GM12874 (cell line): ENCODE measurements around the gene ATXN7.

Experiments
- TF ChIP-seq, protein P1 (sequence below): IDR thresholded peaks from 2 replicates; pipeline ENCODE4 v1.5.1; 2011; ENCODE audit warnings: low read depth, mild to moderate bottlenecking, control low read depth, low read length, moderate library complexity; ENCODE audit not compliant: insufficient read depth

The ATXN7 gene

DNA sequence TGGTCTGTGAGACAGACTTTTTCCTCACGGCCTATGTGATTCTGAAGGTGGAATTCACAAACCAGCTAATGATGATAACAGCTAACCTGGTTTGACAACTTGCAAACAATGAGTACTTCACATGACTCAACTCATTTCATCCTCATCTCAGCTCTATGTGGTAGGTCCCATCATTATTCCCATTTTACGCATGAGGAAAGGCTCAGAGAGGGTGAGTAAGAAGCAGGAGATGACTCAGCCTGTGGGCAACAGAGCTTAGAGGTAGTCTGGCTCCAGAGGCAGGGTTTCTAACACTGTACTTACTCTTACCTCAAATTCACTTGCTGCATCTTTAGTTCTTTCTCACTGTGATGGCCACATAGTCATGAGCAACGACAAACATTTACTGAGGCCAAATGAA is 185.5 kb downstream of the ATXN7 start:
- TF ChIP-seq, protein P1, sequence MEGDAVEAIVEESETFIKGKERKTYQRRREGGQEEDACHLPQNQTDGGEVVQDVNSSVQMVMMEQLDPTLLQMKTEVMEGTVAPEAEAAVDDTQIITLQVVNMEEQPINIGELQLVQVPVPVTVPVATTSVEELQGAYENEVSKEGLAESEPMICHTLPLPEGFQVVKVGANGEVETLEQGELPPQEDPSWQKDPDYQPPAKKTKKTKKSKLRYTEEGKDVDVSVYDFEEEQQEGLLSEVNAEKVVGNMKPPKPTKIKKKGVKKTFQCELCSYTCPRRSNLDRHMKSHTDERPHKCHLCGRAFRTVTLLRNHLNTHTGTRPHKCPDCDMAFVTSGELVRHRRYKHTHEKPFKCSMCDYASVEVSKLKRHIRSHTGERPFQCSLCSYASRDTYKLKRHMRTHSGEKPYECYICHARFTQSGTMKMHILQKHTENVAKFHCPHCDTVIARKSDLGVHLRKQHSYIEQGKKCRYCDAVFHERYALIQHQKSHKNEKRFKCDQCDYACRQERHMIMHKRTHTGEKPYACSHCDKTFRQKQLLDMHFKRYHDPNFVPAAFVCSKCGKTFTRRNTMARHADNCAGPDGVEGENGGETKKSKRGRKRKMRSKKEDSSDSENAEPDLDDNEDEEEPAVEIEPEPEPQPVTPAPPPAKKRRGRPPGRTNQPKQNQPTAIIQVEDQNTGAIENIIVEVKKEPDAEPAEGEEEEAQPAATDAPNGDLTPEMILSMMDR: no peak

- TF ChIP-seq, protein P1: no peak
Observed at GRCh38 chr3:64049832-64050231, 186.2 kb downstream of the ATXN7 start.
